ENCODE measurements around the gene ANKRD11. TPM values are rescaled to one million over a fixed set of nuclear protein-coding genes. Genes with fewer than 3 reads are reported as not detected.
A peak's percentile ranks its signal among the peaks of the same experiment; 100 is the strongest.
"Not testable (repeated sequence)": the region's sequence is repeated elsewhere in the genome, so short reads cannot be mapped to it uniquely, and the experiment has no call there.

Gene ANKRD11
- total RNA-seq, 2 experiments from 2014 or later = 199 to 208 TPM

- ChIA-PET CTCF (interaction anchor here (1.6 kb wide), 1 partner anchor 12 kb away, joined by 4 read pairs; no protein-coding TSS in a partner anchor), POLR2A (interaction anchor here (0.7 to 1.6 kb wide), 3 partner anchors 16 to 98 kb away, joined by 3 to 5 read pairs (median 3); no protein-coding TSS in a partner anchor)
- Mint-ChIP-seq H3K27ac (no peak overlapping the region), H3K27me3 (no peaks in the 10 kb centered on the region), H3K9me3 (no peaks in the 10 kb centered on the region), H3K4me3 (no peak overlapping the region), H3K36me3 (ENCODE audit: low read depth) (peaks cover 23% of the 10 kb centered on the region), H3K4me1 (peaks cover 50% of the 10 kb centered on the region)
- no peak for DNase-seq
Observed at GRCh38 chr16:89467382-89467781, 23.0 kb downstream of the ANKRD11 start.

DNA sequence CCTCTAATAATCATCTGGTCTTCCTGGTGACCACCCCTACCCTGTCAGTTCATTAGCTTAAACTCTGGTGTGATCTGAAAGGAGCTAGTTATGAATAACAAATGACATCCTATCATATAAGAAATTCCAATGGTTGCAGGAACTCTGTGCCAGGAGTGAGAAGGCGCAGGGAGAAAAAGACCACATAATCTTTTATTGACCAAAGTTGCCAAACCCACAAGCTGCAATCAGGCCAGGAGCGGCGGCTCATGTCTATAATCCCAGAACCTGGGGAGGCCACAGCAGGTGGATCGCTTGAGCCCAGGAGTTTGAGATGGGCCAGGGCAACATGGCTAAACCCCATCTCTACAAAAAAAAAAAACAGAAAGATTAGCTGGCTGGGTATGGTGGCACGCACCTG lies 23.4 kb downstream of the ANKRD11 start:
- Mint-ChIP-seq H3K36me3 (ENCODE audit: low read depth) (peaks cover 20% of the 10 kb centered on the region), H3K4me1 (peaks cover 46% of the 10 kb centered on the region), H3K9me3 (no peaks in the 10 kb centered on the region), H3K27me3 (no peaks in the 10 kb centered on the region), H3K4me3 (no peak overlapping the region), H3K27ac (no peak overlapping the region)
- ChIA-PET CTCF (interaction anchor here (0.7 to 1.6 kb wide), 2 partner anchors 11 to 37 kb away, joined by 4 read pairs; no protein-coding TSS in a partner anchor), POLR2A (interaction anchor here (0.7 to 1.6 kb wide), 4 partner anchors 15 to 98 kb away, joined by 3 to 5 read pairs (median 3); no protein-coding TSS in a partner anchor)
- no peak for DNase-seq

DNA sequence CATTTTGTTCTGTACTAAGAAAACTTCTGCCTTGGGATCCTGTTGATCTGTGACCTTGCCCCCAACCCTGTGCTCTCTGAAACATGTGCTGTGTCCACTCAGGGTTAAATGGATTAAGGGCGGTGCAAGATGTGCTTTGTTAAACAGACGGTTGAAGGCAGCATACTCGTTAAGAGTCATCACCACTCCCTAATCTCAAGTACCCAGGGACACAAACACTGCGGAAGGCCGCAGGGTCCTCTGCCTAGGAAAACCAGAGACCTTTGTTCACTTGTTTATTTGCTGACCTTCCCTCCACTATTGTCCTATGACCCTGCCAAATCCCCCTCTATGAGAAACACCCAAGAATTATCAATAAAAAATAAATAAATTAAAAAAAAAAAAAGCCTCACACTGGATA lies 27.0 kb downstream of the ANKRD11 start:
- POLR2A ChIA-PET = interaction anchor here (0.6 kb wide), 1 partner anchor 53 kb away, joined by 4 read pairs; no protein-coding TSS in a partner anchor
- DNase-seq, H3K27ac Mint-ChIP-seq, CTCF ChIA-PET, H3K4me3 Mint-ChIP-seq, H3K27me3 Mint-ChIP-seq, H3K9me3 Mint-ChIP-seq: not testable (repeated sequence)
- Mint-ChIP-seq H3K4me1 (peaks cover 54% of the 10 kb centered on the region), H3K36me3 (ENCODE audit: low read depth) (peaks cover 33% of the 10 kb centered on the region)

- H3K4me3 Mint-ChIP-seq, H3K9me3 Mint-ChIP-seq, H3K27ac Mint-ChIP-seq, H3K27me3 Mint-ChIP-seq, DNase-seq, CTCF ChIA-PET: not testable (repeated sequence)
- Mint-ChIP-seq H3K4me1 (peaks cover 51% of the 10 kb centered on the region), H3K36me3 (ENCODE audit: low read depth) (peaks cover 34% of the 10 kb centered on the region)
- POLR2A ChIA-PET = interaction anchor here (0.6 kb wide), 1 partner anchor 54 kb away, joined by 4 read pairs; no protein-coding TSS in a partner anchor
Observed at GRCh38 chr16:89462639-89463038, 27.7 kb downstream of the ANKRD11 start.

- H3K4me3 Mint-ChIP-seq, CTCF ChIA-PET, DNase-seq, H3K27ac Mint-ChIP-seq, H3K9me3 Mint-ChIP-seq, H3K27me3 Mint-ChIP-seq: not testable (repeated sequence)
- H3K4me1 Mint-ChIP-seq = peaks cover 48% of the 10 kb centered on the region
- peaks cover 33% of the 10 kb centered on the region for H3K36me3 Mint-ChIP-seq (ENCODE audit: low read depth)
- POLR2A ChIA-PET = interaction anchor here (1.0 kb wide), 1 partner anchor 22 kb away, joined by 6 read pairs; no protein-coding TSS in a partner anchor
Observed at GRCh38 chr16:89461890-89462289, 28.5 kb downstream of the ANKRD11 start.

DNA sequence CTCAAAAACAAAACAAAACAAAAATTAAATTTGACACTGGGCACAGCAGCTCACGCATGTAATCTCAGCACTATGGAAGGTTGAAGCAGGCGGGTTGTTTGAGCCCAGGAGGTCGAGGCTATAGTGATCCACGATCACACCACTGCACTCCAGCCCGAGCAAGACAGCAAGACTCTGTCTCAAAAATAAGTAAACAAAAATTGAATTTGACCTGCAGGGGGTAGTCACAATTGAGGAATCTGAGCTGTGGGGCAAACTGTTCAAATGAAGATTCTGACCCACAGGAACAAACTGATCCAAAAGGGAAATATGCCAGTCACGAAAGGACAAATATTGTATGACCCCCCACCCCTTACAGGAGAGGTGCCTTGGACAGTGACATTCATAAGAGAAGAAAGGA lies 29.8 kb downstream of the ANKRD11 start:
- Mint-ChIP-seq H3K27ac (peak overlapping the region; percentile 34), H3K4me3 (no peak overlapping the region), H3K36me3 (ENCODE audit: low read depth) (peaks cover 35% of the 10 kb centered on the region), H3K4me1 (peaks cover 50% of the 10 kb centered on the region), H3K9me3 (no peaks in the 10 kb centered on the region), H3K27me3 (no peaks in the 10 kb centered on the region)
- no peak for DNase-seq
- POLR2A ChIA-PET = no interaction called here
- CTCF ChIA-PET = interaction anchor here (0.9 kb wide), 1 partner anchor 34 kb away, joined by 3 read pairs; no protein-coding TSS in a partner anchor

- DNase-seq = no peak
- no peak overlapping the region for H3K27ac Mint-ChIP-seq
- H3K4me3 Mint-ChIP-seq = no peak overlapping the region
- ChIA-PET POLR2A (no interaction called here), CTCF (no interaction called here)
- H3K4me1 Mint-ChIP-seq = peaks cover 50% of the 10 kb centered on the region
- H3K27me3 Mint-ChIP-seq = no peaks in the 10 kb centered on the region
- peaks cover 33% of the 10 kb centered on the region for H3K36me3 Mint-ChIP-seq (ENCODE audit: low read depth)
- H3K9me3 Mint-ChIP-seq = no peaks in the 10 kb centered on the region
Observed at GRCh38 chr16:89458967-89459366, 31.4 kb downstream of the ANKRD11 start.

DNA sequence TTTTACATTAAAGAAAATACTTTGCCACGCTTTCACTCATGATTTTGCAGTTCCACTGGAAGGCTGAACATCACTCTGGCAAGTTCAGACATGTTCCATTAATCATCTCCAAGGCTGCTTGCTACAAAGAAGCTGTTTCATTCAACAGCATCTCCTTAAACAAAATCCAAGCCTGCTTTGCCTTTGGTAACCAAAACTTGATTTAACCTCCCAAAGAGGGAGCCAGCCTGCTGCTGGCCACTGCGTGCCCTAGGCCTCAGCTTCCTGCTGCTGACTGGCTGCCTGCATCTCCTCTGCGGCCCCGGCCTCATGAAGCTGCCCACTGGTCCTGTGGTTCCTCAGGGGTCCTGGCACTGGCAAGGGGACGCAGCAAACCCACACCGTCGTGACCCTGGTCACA lies 31.8 kb downstream of the ANKRD11 start:
- Mint-ChIP-seq H3K27ac (no peak overlapping the region), H3K27me3 (no peaks in the 10 kb centered on the region), H3K36me3 (ENCODE audit: low read depth) (peaks cover 33% of the 10 kb centered on the region), H3K4me3 (no peak overlapping the region), H3K4me1 (peaks cover 54% of the 10 kb centered on the region), H3K9me3 (no peaks in the 10 kb centered on the region)
- ChIA-PET POLR2A (interaction anchor here (1.2 kb wide), 2 partner anchors 20 to 49 kb away, joined by 3 read pairs; no protein-coding TSS in a partner anchor), CTCF (no interaction called here)
- no peak for DNase-seq

- Mint-ChIP-seq H3K4me3 (no peak overlapping the region), H3K4me1 (peaks cover 71% of the 10 kb centered on the region), H3K36me3 (ENCODE audit: low read depth) (peaks cover 33% of the 10 kb centered on the region), H3K27me3 (no peaks in the 10 kb centered on the region), H3K27ac (no peak overlapping the region), H3K9me3 (no peaks in the 10 kb centered on the region)
- DNase-seq = no peak
- POLR2A ChIA-PET = interaction anchor here (1.2 kb wide), 1 partner anchor 32 kb away, joined by 6 read pairs; no protein-coding TSS in a partner anchor
- CTCF ChIA-PET = interaction anchor here (0.7 kb wide), 1 partner anchor 25 kb away, joined by 4 read pairs; no protein-coding TSS in a partner anchor
Observed at GRCh38 chr16:89456419-89456959, 33.9 kb downstream of the ANKRD11 start.

DNA sequence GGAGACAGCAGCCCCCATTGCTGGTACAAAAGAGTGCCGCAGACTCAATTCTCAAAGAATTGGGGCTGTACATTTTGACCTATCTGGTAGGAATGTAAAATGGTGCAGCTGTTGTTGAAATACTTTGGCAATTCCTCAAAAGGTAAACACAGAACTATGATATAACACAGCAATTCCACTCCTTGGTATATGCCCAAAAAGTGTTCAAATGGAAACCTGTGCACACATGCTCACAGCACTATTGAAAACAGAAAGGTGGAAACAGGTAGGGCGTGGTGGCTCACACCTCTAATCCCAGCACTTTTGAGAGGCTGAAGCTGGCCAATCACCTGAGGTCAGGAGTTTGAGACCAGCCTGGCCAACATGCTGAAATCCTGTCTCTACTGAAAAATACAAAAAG lies 34.7 kb downstream of the ANKRD11 start:
- Mint-ChIP-seq H3K27ac (peak overlapping the region; percentile 3), H3K27me3 (no peaks in the 10 kb centered on the region), H3K4me3 (no peak overlapping the region), H3K9me3 (no peaks in the 10 kb centered on the region), H3K4me1 (peaks cover 70% of the 10 kb centered on the region), H3K36me3 (ENCODE audit: low read depth) (peaks cover 28% of the 10 kb centered on the region)
- POLR2A ChIA-PET = interaction anchor here (0.9 to 1.2 kb wide), 3 partner anchors 9 to 33 kb away, joined by 3 to 6 read pairs (median 4); no protein-coding TSS in a partner anchor
- CTCF ChIA-PET = interaction anchor here (0.7 to 1.7 kb wide), 9 partner anchors 9 to 140 kb away, joined by 3 to 7 read pairs (median 4); no protein-coding TSS in a partner anchor
- DNase-seq = no peak

- Mint-ChIP-seq H3K4me3 (no peak overlapping the region), H3K36me3 (ENCODE audit: low read depth) (peaks cover 24% of the 10 kb centered on the region), H3K27ac (peak overlapping the region; percentile 3), H3K9me3 (no peaks in the 10 kb centered on the region), H3K27me3 (no peaks in the 10 kb centered on the region), H3K4me1 (peaks cover 72% of the 10 kb centered on the region)
- POLR2A ChIA-PET = interaction anchor here (0.9 to 1.2 kb wide), 3 partner anchors 9 to 34 kb away, joined by 3 to 6 read pairs (median 4); no protein-coding TSS in a partner anchor
- CTCF ChIA-PET = interaction anchor here (0.7 to 1.7 kb wide), 8 partner anchors 9 to 140 kb away, joined by 3 to 7 read pairs (median 4); no protein-coding TSS in a partner anchor
- peak; percentile 35 for DNase-seq
Observed at GRCh38 chr16:89455178-89455577, 35.2 kb downstream of the ANKRD11 start.

GRCh38 chr16:89454378-89455125 lies 35.8 kb downstream of the ANKRD11 start:
- not testable (repeated sequence) for H3K27ac Mint-ChIP-seq, H3K9me3 Mint-ChIP-seq, H3K4me3 Mint-ChIP-seq, H3K27me3 Mint-ChIP-seq, DNase-seq
- Mint-ChIP-seq H3K4me1 (peaks cover 78% of the 10 kb centered on the region), H3K36me3 (ENCODE audit: low read depth) (peaks cover 24% of the 10 kb centered on the region)
- ChIA-PET POLR2A (interaction anchor here (0.9 to 1.0 kb wide), 2 partner anchors 8 to 29 kb away, joined by 3 to 4 read pairs; no protein-coding TSS in a partner anchor), CTCF (interaction anchor here (0.6 to 1.7 kb wide), 8 partner anchors 8 to 245 kb away, joined by 3 to 7 read pairs (median 4); partner anchors contain the start of gene SPG7)

All from activated CD4-positive, alpha-beta memory T cell treated with anti-CD3 and anti-CD28 coated beads, Interleukin-2, amount 10 ng/mL, durations not matched to agents 7 days and 5 days (primary cell).